NCI-H345 treated with DMSO at 0.1 percent for 48 hours (cell line): Measurements from ENCODE around the gene NRXN3.
A peak's percentile ranks its signal among the peaks of the same experiment; 100 is the strongest.

Experiments used
- DNase-seq: peaks from one replicate; lab custom pipeline; 2025; ENCODE audit not compliant: unreplicated experiment; lab: John Stamatoyannopoulos, UW

Gene NRXN3

GRCh38 chr14:78240567-78240966 is 70.4 kb downstream of the NRXN3 start:
- no peak for DNase-seq

- DNase-seq = no peak
Observed at GRCh38 chr14:78242086-78242485, 71.9 kb downstream of the NRXN3 start.

- DNase-seq = no peak
Observed at GRCh38 chr14:78243187-78243586, 73.0 kb downstream of the NRXN3 start.

DNA sequence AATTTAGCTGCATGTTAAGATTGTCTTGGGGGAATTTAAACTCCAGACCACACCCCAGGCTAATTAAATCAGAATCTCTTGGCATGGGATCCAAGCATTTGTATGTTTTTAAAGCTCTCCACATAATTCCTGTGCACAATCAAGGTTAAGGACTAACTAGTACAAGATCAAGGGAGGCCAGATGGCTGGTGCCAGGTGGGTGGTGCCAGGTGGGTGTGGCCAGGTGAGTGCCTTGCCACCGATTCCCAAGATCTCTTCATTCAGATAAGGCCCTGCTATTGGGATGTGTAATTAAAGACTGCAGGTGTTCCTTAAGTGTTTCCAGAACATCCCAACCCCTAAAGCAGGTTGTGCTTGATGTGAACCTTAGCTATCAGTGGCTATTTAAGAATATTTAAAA is 75.1 kb downstream of the NRXN3 start:
- no peak for DNase-seq

- peak; percentile 25 for DNase-seq
Observed at GRCh38 chr14:78248501-78249090, 78.4 kb downstream of the NRXN3 start.

GRCh38 chr14:78251308-78251707 is 81.1 kb downstream of the NRXN3 start:
- DNase-seq = no peak

- no peak for DNase-seq
Observed at GRCh38 chr14:78253986-78254385, 83.8 kb downstream of the NRXN3 start.

- peak; percentile 93 for DNase-seq
Observed at GRCh38 chr14:78254911-78255461, 84.8 kb downstream of the NRXN3 start.

DNA sequence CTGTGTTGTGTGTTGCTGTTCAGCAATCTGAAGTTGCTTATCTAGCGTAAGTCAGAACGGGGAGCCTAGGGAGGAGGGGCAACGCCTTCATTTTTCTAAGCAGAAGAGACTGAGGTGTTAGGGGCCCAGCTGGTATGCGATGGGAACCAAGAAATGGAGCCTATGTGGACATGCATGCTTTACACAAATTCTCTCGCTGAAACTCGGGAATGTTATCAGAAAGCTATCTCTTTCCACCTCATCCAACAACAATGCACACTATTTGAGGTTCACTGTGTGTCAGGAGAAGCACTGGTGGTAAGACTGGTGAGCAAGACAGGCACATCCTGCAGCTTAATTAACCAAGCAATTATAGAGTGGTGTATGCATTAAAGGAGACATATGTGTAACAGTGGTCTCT is 89.7 kb downstream of the NRXN3 start:
- no peak for DNase-seq

DNA sequence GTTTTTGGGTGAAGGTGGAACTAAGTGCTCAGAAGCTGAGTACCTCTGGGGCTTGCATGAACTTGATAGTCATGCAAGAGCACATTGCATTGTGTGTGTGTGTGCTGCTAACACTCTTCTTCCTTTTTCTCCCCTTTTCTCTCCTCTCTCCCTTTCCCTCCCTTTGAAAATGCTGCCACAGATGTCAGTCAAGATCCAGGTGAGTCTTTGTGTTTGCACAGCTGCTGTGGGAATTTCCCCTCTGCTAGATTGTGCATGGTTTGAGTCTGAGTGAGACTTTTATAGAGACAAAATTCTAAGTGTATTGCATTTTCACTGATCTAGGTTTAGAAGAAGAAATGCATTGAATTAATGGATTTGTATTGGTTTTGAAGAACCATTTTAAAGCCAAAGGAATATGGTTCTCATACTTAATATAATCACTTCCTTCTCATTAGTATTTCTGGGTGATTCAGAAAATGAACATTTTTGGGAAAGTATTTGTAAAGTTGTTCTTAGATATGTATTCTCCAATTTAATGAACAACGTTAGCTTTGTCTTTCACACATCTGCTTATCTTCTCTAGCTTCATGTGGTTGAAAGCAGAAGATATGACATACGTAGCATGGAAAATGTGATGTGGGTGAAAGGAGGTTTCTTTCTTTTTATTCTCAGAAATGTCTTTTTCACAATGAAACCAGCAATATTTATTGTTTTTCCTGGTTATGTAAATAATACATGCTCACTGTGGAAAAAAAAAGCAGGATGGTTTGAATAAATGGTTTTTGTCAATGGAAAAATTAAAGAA is 108.5 kb downstream of the NRXN3 start:
- peak; percentile 82 for DNase-seq

GRCh38 chr14:78282437-78282836 is 112.3 kb downstream of the NRXN3 start:
- DNase-seq = peak; percentile 28

DNA sequence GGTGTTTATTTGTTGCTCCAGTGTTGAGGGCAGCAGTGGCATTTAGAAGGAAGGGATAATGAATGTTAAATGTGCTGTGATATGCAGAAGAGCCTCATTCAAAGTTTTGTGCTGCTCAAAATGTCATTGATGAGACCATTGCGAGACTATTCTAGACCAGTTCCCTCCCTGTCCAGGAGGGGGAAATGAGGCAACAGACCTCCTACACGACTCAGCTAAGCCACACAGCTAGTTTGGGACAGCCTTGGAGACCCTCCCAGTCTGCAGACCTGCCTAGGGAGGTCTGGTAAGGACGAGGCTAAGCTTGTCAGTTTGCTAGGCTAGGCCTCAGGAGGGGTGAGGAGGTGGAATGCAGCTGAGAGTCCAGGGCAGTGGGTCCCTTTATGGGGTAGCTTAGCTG is 116.0 kb downstream of the NRXN3 start:
- no peak for DNase-seq

GRCh38 chr14:78292003-78292402 is 121.8 kb downstream of the NRXN3 start:
- no peak for DNase-seq

DNA sequence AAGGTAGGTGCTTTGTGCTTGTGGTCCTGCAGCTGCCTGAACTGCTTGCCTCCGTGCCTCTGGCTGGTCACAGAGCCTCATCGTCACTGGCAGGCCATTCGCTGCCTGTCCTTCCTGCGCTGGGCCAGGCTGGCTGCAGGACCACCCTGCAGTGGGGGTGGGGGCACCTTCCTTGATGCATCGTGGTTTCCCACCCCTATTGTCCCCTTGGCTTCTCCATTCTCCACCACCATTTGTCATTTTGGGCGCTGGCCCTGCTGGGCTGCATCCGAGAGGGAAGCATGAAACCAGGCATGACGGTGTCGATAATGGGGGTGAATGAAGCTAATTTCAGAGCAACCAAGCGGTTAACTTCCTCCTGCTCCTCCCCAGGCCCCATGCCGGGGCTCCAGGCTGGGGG is 127.7 kb downstream of the NRXN3 start:
- no peak for DNase-seq

DNA sequence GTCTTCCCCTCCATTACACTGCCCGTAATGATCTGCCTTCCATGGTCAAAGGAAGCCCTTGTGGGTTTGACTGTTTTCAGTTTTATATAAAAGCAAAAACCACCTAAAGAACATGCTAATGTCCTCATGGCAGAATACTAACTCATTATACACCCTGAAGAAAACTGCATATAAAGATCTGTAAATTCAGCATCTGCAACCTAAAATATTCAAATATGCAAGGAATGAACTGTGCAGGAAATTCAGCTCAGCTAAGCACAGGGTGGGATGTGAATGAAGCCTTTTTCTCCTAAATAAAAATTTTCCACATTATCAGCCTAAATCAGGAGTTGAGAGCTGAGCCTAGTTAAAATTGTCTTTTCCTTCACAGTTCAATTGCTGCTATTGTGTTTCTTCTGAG is 128.1 kb downstream of the NRXN3 start:
- no peak for DNase-seq

GRCh38 chr14:78302841-78303240 is 132.7 kb downstream of the NRXN3 start:
- no peak for DNase-seq

- no peak for DNase-seq
Observed at GRCh38 chr14:78307671-78308070, 137.5 kb downstream of the NRXN3 start.

DNA sequence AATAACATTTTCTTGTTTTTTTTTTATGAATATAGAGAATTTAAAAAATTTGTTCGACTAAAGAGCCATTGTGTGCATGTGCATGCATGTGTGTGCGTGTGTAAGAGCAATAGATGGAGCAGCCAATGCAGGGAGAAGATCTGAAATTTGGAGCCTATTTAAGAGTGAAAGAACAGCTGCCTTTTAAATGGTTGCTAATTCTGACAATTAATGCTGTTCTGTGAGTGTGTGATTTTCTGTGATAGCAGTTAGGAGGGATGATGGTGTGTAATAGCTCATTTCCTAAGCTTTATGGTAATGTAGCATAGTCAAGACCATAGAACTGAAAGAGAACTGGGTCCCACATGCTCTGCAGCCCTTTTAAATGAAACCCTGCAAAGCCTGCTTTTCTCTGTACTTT is 137.9 kb downstream of the NRXN3 start:
- DNase-seq = no peak

GRCh38 chr14:78310272-78310671 is 140.1 kb downstream of the NRXN3 start:
- peak; percentile 24 for DNase-seq

- no peak for DNase-seq
Observed at GRCh38 chr14:78313499-78313898, 143.3 kb downstream of the NRXN3 start.

DNA sequence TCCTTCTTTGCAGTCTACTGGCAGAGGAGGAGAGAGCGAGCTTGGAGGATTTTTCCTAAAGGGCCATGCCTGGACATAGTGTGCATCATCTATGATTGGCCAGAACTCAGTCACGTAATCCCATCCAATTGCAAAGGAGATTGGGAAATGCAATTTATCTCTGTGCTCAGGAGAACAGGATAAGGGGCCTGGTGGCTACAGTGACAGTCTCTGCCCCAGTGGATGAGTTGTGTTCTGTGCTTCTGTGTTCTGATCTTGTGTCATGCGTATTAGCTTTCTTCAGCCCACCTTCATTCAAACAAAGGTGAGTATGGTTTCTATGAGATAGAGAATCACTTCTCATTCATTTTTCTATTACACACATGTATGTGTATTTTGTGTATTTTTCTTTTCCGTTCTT is 144.3 kb downstream of the NRXN3 start:
- no peak for DNase-seq

GRCh38 chr14:78316052-78316451 is 145.9 kb downstream of the NRXN3 start:
- DNase-seq = no peak

DNA sequence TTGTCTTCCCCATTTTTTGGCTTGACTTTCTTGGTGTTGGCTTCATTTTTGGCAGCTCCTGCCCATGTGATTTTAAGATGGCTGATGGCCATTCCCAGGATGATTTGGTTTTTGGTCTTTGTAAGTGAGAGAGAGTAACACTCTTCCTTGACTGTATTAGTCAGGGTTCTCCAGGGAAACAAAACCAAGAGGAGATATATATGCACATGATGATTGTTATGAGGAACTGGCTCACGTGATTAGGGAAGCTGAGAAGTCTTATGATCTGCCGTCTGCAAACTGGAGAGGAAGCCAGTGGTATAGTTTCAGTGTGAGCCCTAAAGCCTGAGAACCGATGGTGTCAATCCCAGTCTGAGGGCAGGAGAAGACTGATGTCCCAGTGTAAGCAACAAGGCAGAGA is 146.6 kb downstream of the NRXN3 start:
- no peak for DNase-seq
